Neural progenitor cell (in vitro differentiated cells): ENCODE measurements around the gene ZSCAN18. TPM values are rescaled to one million over a fixed set of nuclear protein-coding genes. Genes with fewer than 3 reads are reported as not detected.
A peak's percentile ranks its signal among the peaks of the same experiment; 100 is the strongest.

ENCODE experiments used
- DNase-seq: peaks from one replicate; pipeline ENCODE4 v3.0.0-alpha.2; 2016; ENCODE audit warnings: low spot score
- H2AFZ ChIP-seq: fragments of 200-600 bp; sonication (generic); replicated peaks from 2 replicates; pipeline ENCODE4 v1.6.1; 2016; ENCODE audit warnings: antibody characterized with exemption
- H3F3A ChIP-seq: fragments of 200-600 bp; sonication (generic); 2 replicates; pipeline ENCODE4 v1.6.1; 2016; ENCODE audit warnings: antibody characterized with exemption, low read depth
- H3K27ac ChIP-seq: fragments of 200-600 bp; sonication (generic); 2 replicates; pipeline ENCODE4 v1.5.1; 2016; ENCODE audit warnings: mild to moderate bottlenecking
- H3K27me3 ChIP-seq: fragments of 200-600 bp; sonication (generic); 2 replicates; pipeline ENCODE4 v1.6.1; 2016; ENCODE audit warnings: mild to moderate bottlenecking, moderate library complexity
- H3K36me3 ChIP-seq: fragments of 200-600 bp; sonication (generic); 2 replicates; pipeline ENCODE4 v1.5.1; 2016
- H3K4me1 ChIP-seq: fragments of 200-600 bp; sonication (generic); 2 replicates; pipeline ENCODE4 v1.6.1; 2016; ENCODE audit warnings: mixed run types
- H3K4me2 ChIP-seq: fragments of 200-600 bp; sonication (generic); 2 replicates; pipeline ENCODE4 v1.6.1; 2016
- H3K4me3 ChIP-seq: fragments of 200-600 bp; sonication (generic); 2 replicates; pipeline ENCODE4 v1.5.1; 2016
- H3K79me2 ChIP-seq: fragments of 200-600 bp; sonication (generic); 2 replicates; pipeline ENCODE4 v1.6.1; 2016; ENCODE audit warnings: low read depth
- H3K9ac ChIP-seq: fragments of 200-600 bp; sonication (generic); 2 replicates; pipeline ENCODE4 v1.6.1; 2016
- H3K9me3 ChIP-seq: fragments of 200-600 bp; sonication (generic); 2 replicates; pipeline ENCODE4 v1.5.1; 2016; ENCODE audit warnings: low read depth
- H4K20me1 ChIP-seq: fragments of 200-600 bp; sonication (generic); 2 replicates; pipeline ENCODE4 v1.6.1; 2016; ENCODE audit warnings: low read depth
- H3K27ac Mint-ChIP-seq: 3 replicates; pipeline ENCODE4 v1.8.0; 2021; ENCODE audit warnings: mixed read lengths
- H3K27me3 Mint-ChIP-seq: 2 replicates; pipeline ENCODE4 v1.8.0; 2022; ENCODE audit warnings: low read depth, mild to moderate bottlenecking, inconsistent platforms, moderate library complexity, mixed read lengths; ENCODE audit not compliant: insufficient read depth
- H3K36me3 Mint-ChIP-seq: 3 replicates; pipeline ENCODE4 v1.8.0; 2021; ENCODE audit warnings: mixed read lengths
- H3K4me1 Mint-ChIP-seq: 3 replicates; pipeline ENCODE4 v1.8.0; 2021; ENCODE audit warnings: mixed read lengths
- H3K4me3 Mint-ChIP-seq: 3 replicates; pipeline ENCODE4 v1.8.0; 2021; ENCODE audit warnings: mild to moderate bottlenecking, moderate library complexity, mixed read lengths
- H3K9me3 Mint-ChIP-seq: 3 replicates; pipeline ENCODE4 v1.8.0; 2020; ENCODE audit warnings: mixed read lengths
- CTCF ChIP-seq: fragments of 200-600 bp; sonication (generic); IDR thresholded peaks from 2 replicates; pipeline ENCODE4 v1.5.1; 2017; ENCODE audit warnings: antibody characterized with exemption, mild to moderate bottlenecking
- EZH2 ChIP-seq: fragments of 200-600 bp; sonication (generic); IDR thresholded peaks from 2 replicates; pipeline ENCODE4 v1.6.1; 2017; ENCODE audit warnings: antibody characterized with exemption, mild to moderate bottlenecking, moderate library complexity
- EZH2phosphoT487 ChIP-seq: fragments of 200-600 bp; sonication (generic); IDR thresholded peaks from 2 replicates; pipeline ENCODE4 v1.6.1; 2017; ENCODE audit warnings: antibody characterized with exemption
- total RNA-seq: library from RNA; depleted of rRNA; stranded (reverse); fragments of >200 nt; gene quantifications from 2 replicates; pipeline ENCODE4 v1.2.3, GENCODE V29; 2015; ENCODE audit warnings: low replicate concordance

ZSCAN18 gene
- total RNA-seq, 1 donor from 2014 or later: 49.1 TPM

- no peaks in the 10 kb centered on the region for H3K9me3 ChIP-seq
- H3K9me3 Mint-ChIP-seq: peaks cover 68% of the 10 kb centered on the region
Observed at GRCh38 chr19:58097349-58097748, 682 bp downstream of the ZSCAN18 start.

GRCh38 chr19:58096884-58097283 is 1.1 kb downstream of the ZSCAN18 start:
- no peaks in the 10 kb centered on the region for H3K4me1 ChIP-seq
- no peaks in the 10 kb centered on the region for H3K27me3 ChIP-seq
- Mint-ChIP-seq H3K4me3 (peak overlapping the region; percentile 89), H3K4me1 (peaks cover 5% of the 10 kb centered on the region), H3K9me3 (peaks cover 70% of the 10 kb centered on the region), H3K27ac (peak overlapping the region; percentile 96), H3K36me3 (peaks cover 25% of the 10 kb centered on the region), H3K27me3 (peaks cover 12% of the 10 kb centered on the region)
- peak overlapping the region; percentile 99 for H3K4me3 ChIP-seq
- no peak overlapping the region for H2AFZ ChIP-seq
- no peaks in the 10 kb centered on the region for H3K9me3 ChIP-seq
- H3K27ac ChIP-seq: no peak overlapping the region
- peaks cover 44% of the 10 kb centered on the region for H3K79me2 ChIP-seq
- H3K9ac ChIP-seq: no peak overlapping the region
- H3K36me3 ChIP-seq: no peaks in the 10 kb centered on the region
- no peaks in the 10 kb centered on the region for H4K20me1 ChIP-seq
- peak overlapping the region; percentile 83 for H3K4me2 ChIP-seq
- TF ChIP-seq EZH2: no peak
- TF ChIP-seq CTCF: no peak
- TF ChIP-seq EZH2phosphoT487: no peak
- H3F3A ChIP-seq: peaks cover 4% of the 10 kb centered on the region
- DNase-seq: no peak

More at GRCh38 chr19:58097349-58097748, 682 bp downstream of the ZSCAN18 start:
- TF ChIP-seq EZH2phosphoT487 (no peak), EZH2 (no peak), CTCF (no peak)
- H3K27me3 ChIP-seq: no peaks in the 10 kb centered on the region
- H3K27ac ChIP-seq: no peak overlapping the region
- Mint-ChIP-seq H3K4me3 (peak overlapping the region; percentile 89), H3K27me3 (peaks cover 8% of the 10 kb centered on the region), H3K27ac (peak overlapping the region; percentile 96), H3K36me3 (peaks cover 23% of the 10 kb centered on the region), H3K4me1 (peaks cover 5% of the 10 kb centered on the region)
- H2AFZ ChIP-seq: no peak overlapping the region
- peaks cover 4% of the 10 kb centered on the region for H3F3A ChIP-seq
- H3K4me2 ChIP-seq: peak overlapping the region; percentile 83
- H3K4me3 ChIP-seq: peak overlapping the region; percentile 99
- H3K79me2 ChIP-seq: peaks cover 44% of the 10 kb centered on the region
- H4K20me1 ChIP-seq: no peaks in the 10 kb centered on the region
- no peaks in the 10 kb centered on the region for H3K4me1 ChIP-seq
- no peak for DNase-seq
- peak overlapping the region; percentile 99 for H3K9ac ChIP-seq
- H3K36me3 ChIP-seq: no peaks in the 10 kb centered on the region

- H3K36me3 ChIP-seq: no peaks in the 10 kb centered on the region
- H4K20me1 ChIP-seq: no peaks in the 10 kb centered on the region
- no peaks in the 10 kb centered on the region for H3K9me3 ChIP-seq
- H3K27me3 ChIP-seq: no peaks in the 10 kb centered on the region
- Mint-ChIP-seq H3K27me3 (peaks cover 16% of the 10 kb centered on the region), H3K36me3 (peaks cover 29% of the 10 kb centered on the region), H3K4me3 (no peak overlapping the region), H3K9me3 (peaks cover 75% of the 10 kb centered on the region), H3K27ac (no peak overlapping the region), H3K4me1 (peaks cover 5% of the 10 kb centered on the region)
- H3K4me2 ChIP-seq: no peak overlapping the region
- H3F3A ChIP-seq: peaks cover 4% of the 10 kb centered on the region
- no peak overlapping the region for H2AFZ ChIP-seq
- peaks cover 44% of the 10 kb centered on the region for H3K79me2 ChIP-seq
- no peaks in the 10 kb centered on the region for H3K4me1 ChIP-seq
- no peak for TF ChIP-seq EZH2phosphoT487
- no peak for TF ChIP-seq EZH2
- TF ChIP-seq CTCF: no peak
- no peak overlapping the region for H3K4me3 ChIP-seq
- no peak overlapping the region for H3K27ac ChIP-seq
- no peak for DNase-seq
- H3K9ac ChIP-seq: no peak overlapping the region
Observed at GRCh38 chr19:58095328-58095727, 2.7 kb downstream of the ZSCAN18 start.
